ENCODE results near the gene NPHP1. TPM values are rescaled to one million over a fixed set of nuclear protein-coding genes. Genes with fewer than 3 reads are reported as not detected.
"Not testable (repeated sequence)": the region's sequence is repeated elsewhere in the genome, so short reads cannot be mapped to it uniquely, and the experiment has no call there.

Gene NPHP1
- total RNA-seq = 6.9 TPM
- polyA plus RNA-seq (ENCODE audit: insufficient read depth in 1 of 8, insufficient read length in 8 of 8, low replicate concordance in 1 of 8) = 1 to 10 TPM; 4.3 to 9.8 (median 5.5) TPM
- long read RNA-seq, donor 1, partial matches to known transcripts = 0 of 1 reads
- long read RNA-seq, donor 1, other reads (novel, unspliced or antisense) = 0 of 1 reads
- long read RNA-seq, donor 2 = 0 reads
- long read RNA-seq, donor 3 = 0 reads
- long read RNA-seq, donor 4, partial matches to known transcripts = 0 of 2 reads
- long read RNA-seq, donor 4, other reads (novel, unspliced or antisense) = 0 of 2 reads
- long read RNA-seq, donor 5, partial matches to known transcripts = 0 of 3 reads
- long read RNA-seq, donor 5, other reads (novel, unspliced or antisense) = 0 of 3 reads
- long read RNA-seq, donor 6, partial matches to known transcripts = 0 of 2 reads
- long read RNA-seq, donor 6, other reads (novel, unspliced or antisense) = 0 of 2 reads
- long read RNA-seq, donor 7, partial matches to known transcripts = 0 of 1 reads
- long read RNA-seq, donor 7, other reads (novel, unspliced or antisense) = 0 of 1 reads
- long read RNA-seq, donor 8, partial matches to known transcripts = 0 of 1 reads
- long read RNA-seq, donor 8, other reads (novel, unspliced or antisense) = 0 of 1 reads
- long read RNA-seq, donor 9, partial matches to known transcripts = 0 of 1 reads
- long read RNA-seq, donor 9, other reads (novel, unspliced or antisense) = 0 of 1 reads
- long read RNA-seq, donor 10, transcript NPHP1-205 (4 exons, 742 nt) = major isoform, 5 of 5 reads
- long read RNA-seq, donor 10, partial matches to known transcripts = 0 of 5 reads
- long read RNA-seq, donor 10, other reads (novel, unspliced or antisense) = 0 of 5 reads
- long read RNA-seq, donor 11, partial matches to known transcripts = 0 of 1 reads
- long read RNA-seq, donor 11, other reads (novel, unspliced or antisense) = 0 of 1 reads

DNA sequence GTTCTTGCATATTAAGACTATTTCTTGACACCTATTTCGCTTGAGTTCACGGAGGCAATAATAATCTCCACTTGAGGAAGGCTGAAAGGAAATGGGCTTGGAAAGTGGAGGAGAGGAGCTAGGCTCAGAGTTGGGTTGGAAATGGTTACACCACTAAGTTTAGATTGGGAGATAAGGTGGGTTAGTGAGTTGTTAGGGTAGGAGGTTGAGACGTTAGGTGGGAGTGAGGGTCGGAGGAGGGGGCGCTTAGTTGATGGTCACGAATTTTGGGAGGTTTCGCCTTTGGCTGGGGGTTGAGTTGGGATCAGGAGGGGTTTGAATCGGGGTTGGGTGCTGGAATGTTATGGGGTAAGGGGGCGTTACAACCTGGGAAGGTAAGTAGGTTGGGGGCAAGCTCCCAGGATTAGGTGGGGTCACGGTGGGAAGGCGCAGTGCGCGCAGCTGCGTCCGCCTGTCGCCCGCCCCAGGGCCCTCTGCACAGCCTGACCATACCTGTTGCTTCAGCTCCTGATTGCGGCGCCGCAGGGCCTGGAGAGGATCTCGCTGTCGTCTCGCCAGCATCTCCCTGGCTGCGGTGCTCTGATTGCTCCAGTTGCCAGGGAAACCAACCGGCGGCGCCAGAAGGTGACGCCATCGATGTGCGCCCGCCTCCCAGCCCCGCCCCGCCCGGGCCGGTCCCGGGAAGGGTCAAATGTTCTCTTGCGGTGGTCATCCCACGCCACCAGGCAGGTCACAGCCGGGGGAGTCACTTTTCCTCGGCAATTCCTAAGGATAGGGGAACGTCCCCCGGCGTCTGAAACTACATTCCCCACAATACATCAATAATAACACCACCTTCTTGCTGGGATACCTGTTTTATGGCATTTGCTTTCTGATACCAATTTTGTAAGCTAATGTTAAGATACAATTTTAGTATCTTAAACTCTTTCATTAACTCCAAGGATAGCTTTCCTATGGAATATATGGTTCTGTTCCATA is at the start of gene NPHP1:
TSS of gene NPHP1 (minus strand) at position 606 of the 978 bp plus-strand sequence. CDS start at position 561, 45 bp downstream.
- Histone ChIP-seq H3K27me3 (ENCODE audit: control insufficient read depth, insufficient read depth, low read length) (no peaks in the 10 kb centered on the region), H3K36me3 (ENCODE audit: control insufficient read depth, insufficient read depth, low read length) (peaks cover 2% of the 10 kb centered on the region), H3K9me3 (replicated peaks; ENCODE audit: control insufficient read depth, low read depth, low read length) (no peaks in the 10 kb centered on the region), H3K4me1 (ENCODE audit: control insufficient read depth, insufficient read depth, low read length) (peaks cover 2% of the 10 kb centered on the region), H3K27ac (ENCODE audit: low read length) (peak within 1 kb of the TSS; percentile 62), H3K4me3 (ENCODE audit: low read length) (peak within 1 kb of the TSS; percentile 67)
- peak; percentile 92 for DNase-seq
- under 1% methylated on average over 38 of the region's 43 CpGs for WGBS (ENCODE audit: insufficient coverage)

DNA sequence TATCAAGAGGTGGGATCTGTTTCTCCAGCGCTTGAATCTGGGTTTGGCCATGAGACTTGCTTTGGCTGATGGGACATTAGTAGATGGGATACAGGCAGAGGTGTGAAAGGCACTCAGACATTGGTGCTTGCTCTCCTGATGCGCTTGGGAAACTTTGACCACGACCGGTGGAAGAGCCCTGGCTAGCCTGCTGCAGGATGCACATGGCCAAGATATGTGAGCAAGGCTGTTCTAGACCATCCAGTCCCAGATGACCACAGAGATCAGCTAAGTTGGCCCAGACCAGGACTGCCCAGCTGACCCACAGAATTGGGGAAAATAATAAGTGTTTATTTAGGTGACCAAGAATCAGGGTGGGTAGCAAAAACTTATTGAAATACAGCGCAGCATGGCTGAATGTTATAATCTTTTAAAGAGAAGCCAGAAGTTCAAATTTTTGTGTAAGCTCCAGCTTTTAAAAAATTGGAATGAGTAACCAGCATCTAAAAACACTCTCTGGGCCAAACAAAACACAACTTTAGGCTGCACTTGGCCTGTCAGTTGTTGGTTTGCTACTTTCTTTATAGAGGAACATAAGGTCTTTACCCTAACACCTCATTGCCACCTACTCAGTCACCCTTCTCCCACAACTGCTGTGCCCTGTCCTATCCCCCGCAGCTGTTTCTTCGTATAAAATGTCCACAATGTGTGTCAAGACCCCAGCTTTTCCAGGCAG is 43.4 kb upstream of the NPHP1 start:
- H3K27me3 ChIP-seq (ENCODE audit: control insufficient read depth, insufficient read depth, low read length); H3K4me3 ChIP-seq (ENCODE audit: low read length); H3K4me1 ChIP-seq (ENCODE audit: control insufficient read depth, insufficient read depth, low read length); H3K27ac ChIP-seq (ENCODE audit: low read length); H3K36me3 ChIP-seq (ENCODE audit: control insufficient read depth, insufficient read depth, low read length); H3K9me3 ChIP-seq (replicated peaks; ENCODE audit: control insufficient read depth, low read depth, low read length); DNase-seq: not testable (repeated sequence)
- WGBS (ENCODE audit: insufficient coverage) = no CpG with 5 or more reads among the region's 7 CpGs

DNA sequence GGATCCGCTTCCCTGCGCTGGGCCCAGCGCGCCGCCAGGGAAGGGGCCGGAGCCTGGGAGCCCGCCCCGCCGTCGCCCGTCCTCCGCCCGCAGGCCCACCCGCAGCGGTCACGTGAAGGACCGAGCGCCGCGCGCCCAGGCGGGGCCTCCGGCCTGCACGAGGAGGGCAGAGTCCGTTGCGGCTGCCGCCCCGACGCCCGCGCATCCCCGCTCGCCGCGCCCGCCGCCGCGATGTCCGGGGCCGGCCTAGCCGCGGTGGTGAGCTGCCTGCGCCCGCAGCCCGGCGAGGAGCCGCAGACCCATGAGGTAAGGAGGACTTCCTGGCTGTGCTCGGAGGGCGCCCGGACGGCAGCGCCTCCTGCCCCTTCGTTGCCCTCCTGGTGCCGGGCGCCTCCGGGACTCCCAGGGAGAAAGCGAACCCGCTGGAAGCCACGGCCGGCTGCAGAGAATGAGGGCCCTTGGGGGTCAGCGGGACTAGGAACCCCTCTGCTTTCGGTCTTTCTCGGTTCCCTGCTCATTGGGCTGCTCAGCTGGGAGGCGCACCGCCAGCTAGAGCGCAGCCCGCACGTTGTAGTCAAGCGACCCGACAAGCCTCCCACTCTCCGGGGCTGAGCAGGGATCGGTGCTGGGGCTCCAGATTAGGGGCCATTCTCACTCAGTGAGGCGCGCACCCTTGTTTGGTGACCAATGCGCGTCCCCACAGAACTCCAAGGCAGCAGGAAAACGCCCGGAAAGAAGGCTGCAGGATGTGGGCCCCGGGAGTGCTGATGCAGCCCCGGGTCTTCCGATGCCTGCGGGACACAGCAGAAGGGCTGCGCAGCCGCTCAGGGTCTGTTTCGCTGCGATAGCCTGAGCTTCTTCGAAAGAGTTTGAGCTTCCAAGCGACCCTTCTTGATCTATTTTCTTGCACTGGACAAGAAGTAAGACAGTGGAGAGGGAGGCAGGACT is 40.9 kb upstream of the NPHP1 start:
- not testable (repeated sequence) for H3K27ac ChIP-seq (ENCODE audit: low read length); DNase-seq
- no CpG with 5 or more reads among the region's 89 CpGs for WGBS (ENCODE audit: insufficient coverage)

DNA sequence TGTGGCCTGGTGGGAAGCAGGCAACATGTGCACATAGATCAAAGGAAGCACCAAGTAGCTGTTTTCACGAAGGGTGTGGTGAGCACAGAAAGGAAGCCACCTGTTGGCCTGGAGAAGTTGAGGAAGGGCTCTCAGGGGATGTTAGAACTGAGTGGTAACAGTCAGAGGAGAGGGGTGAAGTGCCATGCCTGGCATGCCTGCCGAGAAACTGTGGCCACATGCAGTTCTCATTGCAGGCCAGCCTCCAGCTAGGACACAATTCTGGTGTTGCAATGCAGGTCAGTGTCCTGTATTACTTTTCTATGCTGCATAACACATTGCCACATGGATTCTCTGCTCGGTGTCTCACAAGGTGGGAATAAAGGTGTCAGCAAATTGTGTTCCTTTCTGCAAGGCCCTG is 38.5 kb upstream of the NPHP1 start:
- not testable (repeated sequence) for H3K27ac ChIP-seq (ENCODE audit: low read length); H3K27me3 ChIP-seq (ENCODE audit: control insufficient read depth, insufficient read depth, low read length); H3K9me3 ChIP-seq (replicated peaks; ENCODE audit: control insufficient read depth, low read depth, low read length); H3K4me1 ChIP-seq (ENCODE audit: control insufficient read depth, insufficient read depth, low read length); H3K4me3 ChIP-seq (ENCODE audit: low read length); DNase-seq; H3K36me3 ChIP-seq (ENCODE audit: control insufficient read depth, insufficient read depth, low read length)
- no CpG with 5 or more reads among the region's 3 CpGs for whole genome bisulfite sequencing (ENCODE audit: insufficient coverage)

More for the DNA sequence above, 40.9 kb upstream of the NPHP1 start:
- H3K36me3 ChIP-seq (ENCODE audit: control insufficient read depth, insufficient read depth, low read length); H3K4me1 ChIP-seq (ENCODE audit: control insufficient read depth, insufficient read depth, low read length); H3K27me3 ChIP-seq (ENCODE audit: control insufficient read depth, insufficient read depth, low read length); H3K4me3 ChIP-seq (ENCODE audit: low read length); H3K9me3 ChIP-seq (replicated peaks; ENCODE audit: control insufficient read depth, low read depth, low read length): not testable (repeated sequence)

- H3K4me1 ChIP-seq (ENCODE audit: control insufficient read depth, insufficient read depth, low read length); H3K4me3 ChIP-seq (ENCODE audit: low read length); DNase-seq; H3K9me3 ChIP-seq (replicated peaks; ENCODE audit: control insufficient read depth, low read depth, low read length); H3K27me3 ChIP-seq (ENCODE audit: control insufficient read depth, insufficient read depth, low read length); H3K27ac ChIP-seq (ENCODE audit: low read length); H3K36me3 ChIP-seq (ENCODE audit: control insufficient read depth, insufficient read depth, low read length): not testable (repeated sequence)
- WGBS (ENCODE audit: insufficient coverage) = no CpG with 5 or more reads among the region's 5 CpGs
Measured at GRCh38 chr2:110234514-110234913, 29.7 kb upstream of the NPHP1 start.

DNA sequence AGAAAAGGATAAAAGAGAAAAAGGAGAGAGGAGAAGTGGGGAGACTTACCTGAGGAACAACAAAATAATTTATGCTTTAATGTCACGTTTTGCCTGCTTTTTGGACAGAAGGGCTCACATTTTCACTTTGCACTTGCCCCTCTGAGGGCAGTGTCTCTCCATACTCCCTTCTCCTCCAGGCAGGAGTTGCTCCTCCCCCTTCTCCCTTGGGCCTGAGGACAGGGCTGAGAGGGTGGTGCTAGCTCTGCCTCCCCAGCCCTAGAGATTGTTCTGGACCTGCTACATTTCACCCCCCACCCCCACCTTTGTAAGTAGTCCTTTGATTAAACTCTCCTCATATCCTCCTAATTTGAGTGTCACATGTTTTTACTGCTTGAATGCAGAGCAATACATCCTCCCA is 25.1 kb upstream of the NPHP1 start:
- H3K27ac ChIP-seq (ENCODE audit: low read length); H3K4me3 ChIP-seq (ENCODE audit: low read length); H3K4me1 ChIP-seq (ENCODE audit: control insufficient read depth, insufficient read depth, low read length); H3K27me3 ChIP-seq (ENCODE audit: control insufficient read depth, insufficient read depth, low read length); H3K9me3 ChIP-seq (replicated peaks; ENCODE audit: control insufficient read depth, low read depth, low read length); DNase-seq; H3K36me3 ChIP-seq (ENCODE audit: control insufficient read depth, insufficient read depth, low read length): not testable (repeated sequence)
- WGBS (ENCODE audit: insufficient coverage) = no CpG with 5 or more reads among the region's 1 CpG

GRCh38 chr2:110222626-110223025 is 17.8 kb upstream of the NPHP1 start:
- H3K4me1 ChIP-seq (ENCODE audit: control insufficient read depth, insufficient read depth, low read length); H3K27me3 ChIP-seq (ENCODE audit: control insufficient read depth, insufficient read depth, low read length); H3K4me3 ChIP-seq (ENCODE audit: low read length); H3K36me3 ChIP-seq (ENCODE audit: control insufficient read depth, insufficient read depth, low read length); DNase-seq; H3K27ac ChIP-seq (ENCODE audit: low read length); H3K9me3 ChIP-seq (replicated peaks; ENCODE audit: control insufficient read depth, low read depth, low read length): not testable (repeated sequence)
- WGBS (ENCODE audit: insufficient coverage) = 57% methylated on average over 1 of the region's 1 CpG

- Histone ChIP-seq H3K27me3 (ENCODE audit: control insufficient read depth, insufficient read depth, low read length) (peaks cover 9% of the 10 kb centered on the region), H3K9me3 (replicated peaks; ENCODE audit: control insufficient read depth, low read depth, low read length) (no peaks in the 10 kb centered on the region), H3K4me3 (ENCODE audit: low read length) (no peak overlapping the region), H3K36me3 (ENCODE audit: control insufficient read depth, insufficient read depth, low read length) (no peaks in the 10 kb centered on the region), H3K27ac (ENCODE audit: low read length) (no peak overlapping the region), H3K4me1 (ENCODE audit: control insufficient read depth, insufficient read depth, low read length) (peaks cover 2% of the 10 kb centered on the region)
- WGBS (ENCODE audit: insufficient coverage) = 55% methylated on average over 4 of the region's 4 CpGs
- DNase-seq = no peak
Measured at GRCh38 chr2:110221938-110222337, 17.1 kb upstream of the NPHP1 start.
